ENCODE data around the gene ECE1.

GRCh38 chr1:21175324-21175669 is 115.0 kb downstream of the ECE1 start:
- no peak for TF ChIP-seq ZNF324 (CRISPR knock-in tag; IDR thresholded peaks at IDR 0.05)
- no peak for TF ChIP-seq FOXK1 (CRISPR knock-in tag; IDR thresholded peaks at IDR 0.05; ENCODE audit: borderline replicate concordance)
